HG03039 (cell line): ENCODE data around the gene FBXO8.
"Not testable (repeated sequence)": the region's sequence is repeated elsewhere in the genome, so short reads cannot be mapped to it uniquely, and the experiment has no call there.

ENCODE experiments used
- ATAC-seq: cut with Tn5 transposase; IDR thresholded peaks from one replicate; pipeline ENCODE4 v1.9.1; 2021; ENCODE audit warnings: mild to moderate bottlenecking, moderate library complexity; ENCODE audit not compliant: unreplicated experiment

The FBXO8 gene

GRCh38 chr4:174284487-174284886 is 1.0 kb upstream of the FBXO8 start:
- no peak for ATAC-seq

DNA sequence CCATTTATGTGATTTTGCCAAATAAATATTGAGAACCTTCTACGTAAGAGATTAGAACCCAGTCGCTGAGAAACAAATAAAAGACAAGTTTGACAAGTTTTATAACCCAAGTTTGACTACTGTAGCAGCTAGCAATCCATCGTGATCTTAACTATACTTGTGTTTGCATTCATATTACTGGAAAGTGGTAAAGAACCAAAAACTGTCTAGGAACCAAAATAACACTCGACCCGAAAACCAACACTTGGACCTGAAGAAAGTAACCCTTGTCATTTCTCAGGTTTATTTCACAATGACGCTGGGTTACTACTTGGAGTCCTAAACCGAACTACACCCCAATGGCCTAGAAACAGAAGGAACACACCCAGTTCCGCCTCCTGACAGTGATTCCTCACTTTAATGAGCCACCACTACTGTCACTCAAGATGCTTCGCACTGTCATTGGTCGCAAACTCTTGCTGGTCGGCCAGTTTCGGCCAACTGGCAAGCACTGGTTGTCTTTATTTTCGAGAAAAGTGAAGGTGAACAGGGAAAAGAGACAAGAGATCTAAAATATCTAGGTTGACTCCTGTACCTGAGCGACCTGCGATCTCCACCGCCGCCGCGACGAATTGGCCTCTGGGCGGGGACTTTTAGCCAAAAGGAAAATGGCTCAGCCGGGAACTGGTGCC is 496 bp downstream of the FBXO8 start:
- ATAC-seq, result peak; percentile 99

GRCh38 chr4:174281901-174282300 is 1.6 kb downstream of the FBXO8 start:
- no peak for ATAC-seq

GRCh38 chr4:174281182-174281737 is 2.2 kb downstream of the FBXO8 start:
- no peak for ATAC-seq

DNA sequence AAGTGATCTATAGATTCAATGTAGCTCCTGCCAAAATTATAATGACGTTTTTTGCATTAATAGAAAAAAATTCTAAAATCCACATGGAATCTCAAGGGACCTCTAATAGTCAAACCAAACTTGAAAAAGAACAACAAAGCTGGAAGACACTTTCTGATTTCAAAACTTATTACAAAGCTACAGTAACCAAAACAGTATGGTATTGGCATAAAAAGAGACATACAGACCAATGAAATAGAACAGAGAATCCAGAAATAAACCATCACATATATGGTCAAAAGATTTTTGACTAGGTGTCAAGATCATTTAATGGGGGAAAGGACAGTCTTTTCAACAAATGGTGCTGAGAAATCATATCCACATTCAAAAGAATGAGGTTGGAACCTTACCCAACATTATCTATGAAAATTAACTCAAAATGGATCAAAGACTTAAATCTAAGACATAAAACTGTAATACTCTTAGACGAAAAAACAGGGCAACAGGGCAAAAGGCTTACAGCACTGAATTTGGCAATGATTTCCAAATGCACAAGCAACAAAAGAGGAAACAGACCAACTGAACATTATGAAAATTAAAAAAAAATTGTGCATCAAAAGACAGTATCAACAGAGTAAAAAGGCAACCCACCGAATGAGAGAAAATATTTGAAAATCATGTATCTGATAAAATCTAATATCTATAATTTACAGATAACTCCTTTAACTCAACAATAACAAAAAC is 3.9 kb downstream of the FBXO8 start:
- ATAC-seq, result no peak

DNA sequence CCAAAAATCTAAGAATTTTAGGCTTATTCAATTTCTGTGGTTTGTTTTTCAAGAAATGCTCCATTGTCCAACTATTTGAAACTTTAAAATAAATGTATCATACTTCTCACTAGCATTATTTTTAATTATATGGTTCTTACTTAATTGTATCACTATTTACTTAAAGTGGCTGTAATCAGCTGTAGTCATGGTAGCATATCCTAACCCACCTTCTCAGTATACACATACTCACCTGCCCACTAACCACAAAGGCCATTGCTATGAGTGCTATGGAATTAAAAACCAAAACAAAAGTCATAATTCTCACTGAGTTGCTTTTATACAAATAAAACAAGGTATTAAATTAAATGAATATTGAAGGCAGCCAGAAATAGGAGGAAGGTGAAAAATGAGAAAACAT is 5.0 kb downstream of the FBXO8 start:
- ATAC-seq, result no peak

DNA sequence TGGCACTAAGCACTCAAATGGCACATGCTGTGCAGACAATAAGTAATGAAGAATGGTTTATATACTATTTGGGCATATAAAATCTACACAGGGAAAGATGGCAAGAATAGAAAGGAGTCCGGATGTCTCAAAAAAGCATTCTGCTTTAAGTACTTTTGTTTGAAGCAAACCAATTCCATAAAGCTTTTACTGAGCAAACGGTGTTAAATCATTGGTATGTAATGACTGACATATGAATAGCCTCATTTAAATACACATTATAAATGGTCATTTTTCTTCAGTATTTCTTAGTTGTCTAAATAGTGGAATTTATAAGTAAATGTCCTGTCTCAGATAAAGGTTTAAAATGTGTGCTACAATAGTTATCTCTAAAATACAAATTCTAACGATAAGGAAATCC is 6.0 kb downstream of the FBXO8 start:
- no peak for ATAC-seq

DNA sequence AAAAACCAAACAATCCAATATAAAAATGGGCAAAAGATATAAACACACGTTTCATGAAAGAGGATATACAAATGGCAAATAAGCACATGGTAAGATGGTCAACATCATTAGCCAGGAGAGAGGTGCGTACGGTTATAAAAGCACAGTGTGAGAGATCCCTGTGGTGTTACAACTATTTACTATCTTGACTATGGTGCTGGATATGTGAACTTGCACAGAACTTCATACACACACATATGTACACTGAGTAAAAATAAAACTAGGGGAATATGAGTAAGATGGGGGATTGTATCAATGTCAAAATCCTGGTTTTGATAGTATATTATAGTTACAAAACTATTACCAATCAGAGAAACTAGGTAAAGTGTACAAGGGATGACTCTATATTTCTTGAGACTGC is 8.4 kb downstream of the FBXO8 start:
- ATAC-seq, result no peak

- no peak for ATAC-seq
These were observed 9.0 kb downstream of the FBXO8 start for GRCh38 chr4:174274436-174274835.

DNA sequence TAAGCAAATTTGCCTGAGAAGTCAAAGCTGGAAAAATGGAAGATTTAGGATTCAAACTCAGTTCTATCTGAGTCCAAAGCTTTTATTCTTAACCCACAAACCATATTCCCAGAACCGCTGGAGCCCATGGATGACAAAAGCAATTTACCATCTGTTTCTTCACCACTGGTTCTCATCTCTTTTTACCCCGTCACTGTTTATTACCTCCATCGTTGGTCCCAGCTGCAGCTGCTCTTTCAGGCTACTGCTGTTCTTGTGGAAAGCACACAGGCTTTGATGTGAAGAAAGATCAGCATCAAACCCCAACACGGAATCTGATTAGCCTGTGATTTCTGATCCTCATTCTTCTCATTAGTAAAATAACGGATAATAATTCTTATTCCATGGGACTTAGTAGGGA is 9.5 kb downstream of the FBXO8 start:
- ATAC-seq, result no peak

DNA sequence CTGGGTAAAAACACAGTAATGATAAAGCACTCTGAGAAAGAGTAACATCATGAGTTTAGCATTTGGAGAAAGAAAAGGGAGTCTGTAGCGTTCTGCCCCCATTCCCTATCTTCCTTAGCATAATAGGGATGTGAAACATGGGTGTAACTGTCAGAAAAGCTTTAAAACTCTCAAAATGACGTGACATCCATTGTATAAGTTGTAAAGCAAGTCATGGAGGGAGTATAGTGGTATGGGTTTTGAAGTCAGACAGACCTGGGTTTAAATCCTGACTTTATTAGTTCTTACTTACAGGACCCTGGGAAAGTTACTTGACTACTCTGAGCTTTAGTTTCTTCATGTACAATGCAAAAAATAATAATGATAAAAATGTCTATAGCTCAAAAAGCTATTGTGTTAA is 17.1 kb downstream of the FBXO8 start:
- ATAC-seq, result no peak

DNA sequence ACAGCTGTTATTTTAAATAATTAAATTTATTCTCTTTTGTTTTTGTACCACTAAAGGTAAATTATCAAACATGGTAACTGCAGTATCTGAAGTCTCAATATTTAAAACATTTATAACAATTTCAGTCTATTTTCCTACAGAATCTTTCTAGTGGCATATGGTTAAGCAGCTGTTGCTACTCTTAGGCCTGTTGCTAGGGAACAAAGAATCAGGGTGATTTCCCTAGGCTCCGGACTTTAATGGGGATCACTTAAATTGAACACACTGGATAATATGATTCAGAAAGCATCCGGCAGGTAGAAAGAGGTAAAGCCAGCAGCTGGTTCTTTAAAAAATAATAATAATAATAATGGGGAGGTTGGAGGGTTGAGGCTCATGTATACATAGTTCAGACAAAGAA is 17.6 kb downstream of the FBXO8 start:
- ATAC-seq, result no peak

DNA sequence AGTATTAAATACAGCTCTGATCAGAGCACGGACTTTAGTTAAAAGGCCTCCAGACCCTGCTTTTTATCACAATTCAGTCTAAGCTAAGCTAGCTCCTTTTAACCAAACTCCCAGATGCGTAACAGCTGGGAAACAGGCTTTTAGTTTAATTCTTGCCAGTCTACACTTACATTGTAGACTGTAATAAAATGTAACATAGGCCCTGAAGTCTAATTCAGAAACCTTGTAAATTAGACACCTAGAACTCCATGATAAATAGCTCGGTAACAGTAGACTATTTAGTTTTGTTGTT is 20.1 kb downstream of the FBXO8 start:
- ATAC-seq, result no peak

DNA sequence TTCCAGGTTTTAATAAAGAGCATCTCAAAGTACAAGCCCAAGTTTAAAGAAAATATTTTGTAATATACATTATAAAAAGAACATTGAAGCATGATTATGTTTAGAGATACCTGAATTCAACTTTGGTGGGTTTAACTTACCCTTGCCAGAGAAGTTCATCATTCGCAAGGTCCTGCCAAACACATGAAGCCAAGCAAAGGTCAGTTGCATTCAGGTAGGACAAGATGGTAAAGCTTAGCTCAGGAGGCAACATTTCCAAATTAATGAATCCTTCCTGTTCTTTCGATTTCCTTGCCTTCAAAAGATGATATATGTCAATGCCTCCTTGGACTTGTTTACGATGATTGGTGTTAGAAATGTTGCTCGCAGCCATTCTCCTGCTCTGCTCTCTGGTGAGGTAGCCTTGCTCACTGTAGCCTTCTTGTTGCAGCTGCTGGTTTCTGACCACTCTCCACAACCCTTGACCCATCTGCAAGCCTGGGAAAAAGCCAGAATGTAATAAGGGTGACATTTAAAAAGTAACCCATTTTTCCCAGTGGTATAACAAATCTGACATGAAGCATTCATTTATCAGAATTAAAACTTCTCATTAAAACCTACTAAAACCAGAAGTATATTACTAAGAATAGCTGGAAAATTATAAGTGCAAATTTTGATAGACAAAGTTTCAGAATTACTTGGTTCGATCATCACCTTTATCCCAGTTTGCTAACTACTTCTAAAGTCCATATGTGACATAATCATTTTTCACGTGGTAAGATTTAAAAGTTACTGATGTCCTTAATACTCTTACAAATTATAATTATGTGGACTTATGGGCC is 20.6 kb downstream of the FBXO8 start:
- ATAC-seq, result no peak

DNA sequence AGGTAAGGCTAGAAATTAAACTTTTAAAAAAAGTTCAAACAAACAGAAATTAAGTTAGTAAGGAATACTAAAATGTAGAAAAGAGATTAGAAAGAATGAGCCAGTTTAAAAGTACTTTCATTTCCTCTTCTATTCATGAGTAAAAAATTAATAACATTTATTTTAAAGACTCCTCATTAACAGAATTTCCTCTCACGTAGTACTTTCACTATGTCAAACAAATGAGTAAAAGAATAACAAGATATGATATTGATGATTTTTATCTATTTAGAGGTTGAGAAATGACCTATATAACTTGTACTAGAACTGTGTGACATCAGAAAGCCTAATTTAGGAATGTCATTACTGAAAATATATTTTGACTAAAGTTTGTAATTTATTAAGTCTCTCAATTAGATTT is 22.0 kb downstream of the FBXO8 start:
- ATAC-seq, result not testable (repeated sequence)

- no peak for ATAC-seq
These were observed 23.4 kb downstream of the FBXO8 start for GRCh38 chr4:174260099-174260498.

DNA sequence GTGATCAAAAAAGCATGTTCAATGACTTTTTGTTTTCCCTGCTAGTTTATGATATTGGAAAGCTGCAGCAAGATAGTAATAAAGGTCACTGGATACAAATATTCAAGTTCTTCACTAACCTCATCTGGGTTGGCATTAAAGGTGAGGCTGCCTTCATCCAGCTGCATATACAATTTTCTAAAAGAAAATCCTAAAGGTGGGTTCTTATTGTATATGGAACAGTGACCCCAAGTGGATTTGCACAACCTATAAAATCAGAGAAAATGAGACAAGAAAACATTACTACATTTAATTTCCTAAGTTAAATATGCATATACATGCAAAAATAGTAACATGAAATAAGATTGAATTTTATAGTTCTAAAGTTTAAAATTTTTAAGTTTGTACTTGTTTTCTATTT is 23.9 kb downstream of the FBXO8 start:
- no peak for ATAC-seq

DNA sequence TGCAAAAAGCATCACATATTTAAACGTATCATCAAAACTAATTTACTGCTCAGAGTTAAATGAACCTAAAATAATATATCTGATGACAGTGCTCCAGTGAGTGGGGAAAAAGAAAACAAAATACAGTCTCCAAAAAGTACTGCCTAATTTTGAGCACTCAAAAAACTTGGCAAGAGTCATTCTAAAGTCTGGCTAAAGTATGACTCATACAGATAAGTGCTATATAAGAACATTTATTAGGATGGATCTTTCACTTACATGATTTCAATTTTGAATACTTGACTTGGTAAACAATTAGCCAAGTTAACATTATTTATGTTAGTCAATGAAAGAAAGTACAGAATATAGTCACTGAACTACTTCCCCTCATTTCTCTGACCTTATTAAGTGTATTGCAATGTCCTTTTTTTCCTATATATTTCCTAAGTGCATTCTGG is 27.2 kb downstream of the FBXO8 start:
- ATAC-seq, result no peak

- ATAC-seq, result no peak
These were observed 27.7 kb downstream of the FBXO8 start for GRCh38 chr4:174255786-174256185.

DNA sequence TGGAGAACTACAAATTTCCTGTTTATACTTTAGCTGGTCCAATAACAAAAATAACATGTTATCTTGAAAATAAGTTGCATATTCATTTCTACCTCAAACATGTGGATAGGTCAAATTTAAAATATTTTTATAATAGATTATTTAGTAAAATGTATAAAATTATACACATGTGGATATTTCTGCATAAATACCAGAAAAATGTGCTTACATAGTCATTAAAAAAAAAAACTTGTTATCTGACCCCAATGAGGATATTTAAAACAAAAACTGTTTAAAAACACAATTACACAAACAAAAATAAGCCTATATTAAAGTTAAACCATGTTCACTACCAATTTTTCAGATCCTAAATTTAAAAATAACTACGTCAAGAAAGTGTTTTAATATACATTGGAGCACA is 28.1 kb downstream of the FBXO8 start:
- ATAC-seq, result no peak

DNA sequence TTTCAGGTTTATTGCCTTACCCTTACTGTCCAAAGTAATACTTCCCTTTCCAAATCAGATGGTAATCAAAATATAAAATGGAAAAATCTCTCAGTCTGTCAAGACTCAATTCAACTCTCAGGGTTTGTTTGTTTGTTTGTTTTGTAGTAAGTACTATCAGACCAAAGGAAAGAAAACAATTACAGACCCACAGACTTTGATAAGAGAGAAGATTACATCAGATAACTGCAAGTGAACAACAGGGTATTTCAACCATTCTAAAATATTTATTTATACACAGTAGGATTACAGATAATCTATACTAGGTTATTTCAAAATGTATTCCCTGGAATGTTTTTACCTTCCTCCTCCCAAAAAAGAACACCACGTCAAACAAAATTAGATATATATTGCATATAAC is 28.9 kb downstream of the FBXO8 start:
- ATAC-seq, result no peak

DNA sequence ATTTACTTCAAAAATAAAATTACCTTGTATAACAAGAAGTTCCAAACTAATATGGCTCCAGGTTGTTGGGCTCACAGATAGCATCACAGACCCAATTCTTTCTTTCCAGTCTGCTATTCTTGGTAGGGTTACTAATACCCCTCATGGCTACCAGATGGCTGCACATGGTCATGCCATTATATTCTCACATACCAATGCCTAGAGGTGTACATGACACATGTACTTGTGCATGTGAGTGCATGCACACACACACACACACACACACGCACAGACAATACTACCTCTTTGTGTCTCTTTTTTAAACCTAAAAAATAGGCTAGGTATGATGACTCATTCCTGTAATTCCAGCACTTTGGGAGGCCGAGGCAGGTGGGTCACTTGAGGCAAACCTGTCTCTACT is 31.1 kb downstream of the FBXO8 start:
- ATAC-seq, result no peak
